Measurements from ENCODE around the gene ZNF732. TPM values are rescaled to one million over a fixed set of nuclear protein-coding genes. Genes with fewer than 3 reads are reported as not detected.

Gene ZNF732
- total and polyA plus RNA-seq, 11 donors: 0.04 to 0.32 (median 0.08) TPM; not detected in 8

- intact Hi-C loops (cut with DNase I): no loop called here
- Histone ChIP-seq H3K27ac (no peak overlapping the region), H3K4me1 (no peaks in the 10 kb centered on the region), H3K4me3 (no peak overlapping the region), H3K9me3 (peaks cover 0 to 47% (median 4%) of the 10 kb centered on the region in 12 donors), H3K27me3 (no peaks in the 10 kb centered on the region), H3K36me3 (no peaks in the 10 kb centered on the region)
- ATAC-seq (no peak), DNase-seq (no peak)
- WGBS, 4 donors: 71 to 89% (median 76%) methylated on average over 1 of the region's 1 CpG
- no peak for TF ChIP-seq CTCF (IDR thresholded peaks at IDR 0.05)
- no peak for TF ChIP-seq POLR2A (IDR thresholded peaks at IDR 0.05)
These were observed 71.1 kb downstream of the ZNF732 start for GRCh38 chr4:234178-234577.

DNA sequence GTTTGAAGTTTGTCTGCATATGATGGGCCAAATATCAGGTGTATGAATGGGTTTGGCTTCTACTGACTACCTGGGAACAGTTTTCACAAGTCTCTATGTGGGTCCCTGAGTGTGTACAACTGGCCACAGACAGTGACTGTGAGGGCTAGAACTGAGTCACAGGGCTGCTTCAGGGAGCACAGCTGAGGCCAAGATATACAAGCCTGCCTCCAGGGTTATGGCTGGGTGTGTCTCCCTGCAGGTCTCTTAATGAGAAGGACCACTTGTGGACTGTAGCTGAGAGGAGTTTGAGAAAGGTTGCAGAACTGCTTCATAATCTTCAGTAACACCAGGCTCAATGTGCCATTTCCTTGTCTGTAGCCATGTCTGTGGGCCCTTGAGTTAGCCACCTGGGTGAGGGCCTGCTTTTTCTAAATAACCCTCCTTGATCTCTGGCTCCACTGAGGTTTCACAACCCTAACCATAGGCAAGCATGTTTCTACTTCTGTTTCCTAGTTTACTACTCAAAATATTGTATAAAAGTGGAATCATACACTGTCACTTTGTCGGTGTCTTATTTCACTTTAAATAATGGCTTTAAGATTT, 81.3 kb downstream of the ZNF732 start:
- TF ChIP-seq POLR2A (IDR thresholded peaks at IDR 0.05) (no peak), CTCF (IDR thresholded peaks at IDR 0.05) (no peak)
- intact Hi-C loops (cut with DNase I): no loop called here
- 95 to 98% (median 98%) methylated on average over 1 of the region's 1 CpG for WGBS, 4 donors
- ATAC-seq (no peak), DNase-seq (no peak)
- peaks cover 0 to 65% (median 18%) of the 10 kb centered on the region in 12 donors for H3K9me3 ChIP-seq
- no peaks in the 10 kb centered on the region for H3K4me1 ChIP-seq
- no peak overlapping the region for H3K4me3 ChIP-seq
- H3K36me3 ChIP-seq: peaks cover 0 to 7% (median 0%) of the 10 kb centered on the region in 9 donors
- no peak overlapping the region for H3K27ac ChIP-seq
- H3K27me3 ChIP-seq: no peaks in the 10 kb centered on the region

MicroRNAs encoded within 50 kb of the gene (microRNA counts, 767-probe panel; counts per million panel counts)
- 0 to 71.6 counts per million in 2 donors for microRNA hsa-miR-571

Small RNA genes lying within 50 kb of the gene (microRNA-seq; reads per million reads assigned to microRNA genes)
- 0 reads per million in 4 donors for gene MIR571

Other genes starting within 250 kb of the ZNF732 start
- gene ZNF718, start 181.0 kb downstream of the ZNF732 start, total RNA-seq: 1 to 10 TPM; 2.4 to 6.5 (median 3.3) TPM
- 1 to 10 TPM; 1.1 to 1.9 TPM for gene ZNF718, start 181.0 kb downstream of the ZNF732 start, polyA plus RNA-seq
- gene ZNF141, start 32.3 kb upstream of the ZNF732 start, total RNA-seq: 10 to 100 TPM in 2 of 9 donors, 1 to 10 TPM in 7; 3.3 to 12.5 (median 8.7) TPM
- 1 to 10 TPM; 2.6 to 3.0 TPM for gene ZNF141, start 32.3 kb upstream of the ZNF732 start, polyA plus RNA-seq
- 10 to 100 TPM in 7 of 9 donors, 1 to 10 TPM in 2; 5.5 to 20.3 (median 12.5) TPM for gene ZNF721, start 193.7 kb upstream of the ZNF732 start, total RNA-seq
- 1 to 10 TPM; 8.0 to 8.2 TPM for gene ZNF721, start 193.7 kb upstream of the ZNF732 start, polyA plus RNA-seq
- 10 to 100 TPM; 11.2 to 26.9 (median 14.9) TPM for gene PIGG, start 193.7 kb upstream of the ZNF732 start, total RNA-seq
- gene PIGG, start 193.7 kb upstream of the ZNF732 start, polyA plus RNA-seq: 10 to 100 TPM; 14.0 to 19.4 TPM

Data from heart left ventricle (tissue), 16 donors.